Adrenal gland (tissue), 5 donors: ENCODE results near the gene IMMP2L.

Source experiments
- CTCF ChIP-seq, 6 experiments: fragments of 450-650 bp in 4 of 6; fragments of 200-600 bp in 2 of 6; sonication (generic) in 1 of 6; IDR thresholded peaks; 1 replicate in 5 of 6; 2 replicates in 1 of 6; pipeline versions ENCODE4 v1.5.1 to v1.8.0; 2016 to 2021; ENCODE audit warnings: antibody characterized with exemption in 6 of 6, mild to moderate bottlenecking in 2 of 6, moderate library complexity in 1 of 6
- POLR2A ChIP-seq, 2 donors: fragments of 450-650 bp; IDR thresholded peaks; one replicate each; pipeline ENCODE4 v1.6.1; 2017; ENCODE audit warnings: antibody characterized with exemption in 2 of 2, mild to moderate bottlenecking in 2 of 2, moderate library complexity in 1 of 2
- donor health status: DM: no; HTN: no; CAD: no.

- no peak for TF ChIP-seq CTCF (IDR thresholded peaks at IDR 0.05)
- TF ChIP-seq POLR2A (IDR thresholded peaks at IDR 0.05): no peak
These were observed 599.5 kb downstream of the IMMP2L start for GRCh38 chr7:110962826-110963225.
